ENCODE measurements around the gene PIGK. TPM values are rescaled to one million over a fixed set of nuclear protein-coding genes. Genes with fewer than 3 reads are reported as not detected.

The PIGK gene
- total and polyA plus RNA-seq, 5 donors from 2014 or later, result 18.4 to 68.9 (median 55.9) TPM

GRCh38 chr1:77239311-77239710 lies 20.1 kb upstream of the PIGK start:
- peaks cover 2% of the 10 kb centered on the region for H3K27me3 ChIP-seq (ENCODE audit: control insufficient read depth, insufficient read depth, low read length)
- no peaks in the 10 kb centered on the region for H3K36me3 ChIP-seq (ENCODE audit: control insufficient read depth, insufficient read depth, low read length)
- peaks cover 29% of the 10 kb centered on the region for H3K27me3 Mint-ChIP-seq
- no peaks in the 10 kb centered on the region for H3K9me3 ChIP-seq (ENCODE audit: control insufficient read depth in 2 of 2, low read length in 2 of 2)
- peak overlapping the region in 1 of 3 donors; percentile 9 for H3K27ac Mint-ChIP-seq
- peaks cover 0 to 2% (median 0%) of the 10 kb centered on the region in 4 donors for H3K4me1 Mint-ChIP-seq
- ATAC-seq (ENCODE audit: low read depth in 2 of 2) (no peak), DNase-seq (no peak)
- no peak overlapping the region for H3K27ac ChIP-seq (ENCODE audit: insufficient read depth, low read length, poor library complexity, severe bottlenecking)
- H3K9me3 Mint-ChIP-seq, result peaks cover 0 to 6% (median 3%) of the 10 kb centered on the region in 7 donors
- peaks cover 4% of the 10 kb centered on the region for H3K36me3 Mint-ChIP-seq
- no peak overlapping the region for H3K4me3 ChIP-seq (ENCODE audit: low read depth, low read length)
- no peaks in the 10 kb centered on the region for H3K4me1 ChIP-seq (ENCODE audit: control insufficient read depth, insufficient read depth, low read length, poor library complexity, severe bottlenecking)
- no peak overlapping the region for H3K4me3 Mint-ChIP-seq

GRCh38 chr1:77238462-77238861 lies 19.2 kb upstream of the PIGK start:
- DNase-seq (no peak), ATAC-seq (ENCODE audit: low read depth in 2 of 2) (no peak)
- H3K9me3 Mint-ChIP-seq, result peaks cover 0 to 6% (median 4%) of the 10 kb centered on the region in 7 donors
- no peak overlapping the region for H3K4me3 Mint-ChIP-seq
- peaks cover 29% of the 10 kb centered on the region for H3K27me3 Mint-ChIP-seq
- Histone ChIP-seq H3K9me3 (ENCODE audit: control insufficient read depth in 2 of 2, low read length in 2 of 2) (no peaks in the 10 kb centered on the region), H3K4me1 (ENCODE audit: control insufficient read depth, insufficient read depth, low read length, poor library complexity, severe bottlenecking) (no peaks in the 10 kb centered on the region), H3K4me3 (ENCODE audit: low read depth, low read length) (no peak overlapping the region), H3K27me3 (ENCODE audit: control insufficient read depth, insufficient read depth, low read length) (peaks cover 2% of the 10 kb centered on the region), H3K36me3 (ENCODE audit: control insufficient read depth, insufficient read depth, low read length) (no peaks in the 10 kb centered on the region), H3K27ac (ENCODE audit: insufficient read depth, low read length, poor library complexity, severe bottlenecking) (no peak overlapping the region)
- peak overlapping the region in 1 of 3 donors; percentile 60 for H3K27ac Mint-ChIP-seq
- H3K36me3 Mint-ChIP-seq, result peaks cover 4% of the 10 kb centered on the region
- H3K4me1 Mint-ChIP-seq, result no peaks in the 10 kb centered on the region

DNA sequence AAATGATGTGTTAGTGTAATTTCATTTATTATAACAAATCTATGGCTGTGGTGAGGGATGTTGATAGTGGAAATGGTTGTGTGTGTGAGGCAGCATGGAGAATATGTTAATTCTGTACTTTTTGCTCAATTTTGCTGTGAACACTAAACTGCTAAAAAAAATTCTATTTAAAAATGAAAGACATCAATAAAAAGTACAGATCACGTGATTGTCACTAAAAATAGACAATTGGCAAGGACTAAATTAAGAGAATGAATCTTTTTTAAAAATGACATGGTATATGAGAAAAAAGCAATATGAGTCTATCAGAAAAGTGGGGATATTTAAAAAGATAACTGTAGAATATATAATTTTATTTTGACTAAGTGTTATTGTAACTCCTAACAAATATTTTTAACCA lies 15.7 kb upstream of the PIGK start:
- no peak overlapping the region for H3K4me3 Mint-ChIP-seq
- ATAC-seq (ENCODE audit: low read depth in 2 of 2) (no peak), DNase-seq (no peak)
- H3K27me3 ChIP-seq (ENCODE audit: control insufficient read depth, insufficient read depth, low read length), result peaks cover 2% of the 10 kb centered on the region
- H3K4me1 ChIP-seq (ENCODE audit: control insufficient read depth, insufficient read depth, low read length, poor library complexity, severe bottlenecking), result no peaks in the 10 kb centered on the region
- no peak overlapping the region for H3K27ac Mint-ChIP-seq
- peaks cover 2 to 4% of the 10 kb centered on the region in 2 experiments for H3K9me3 ChIP-seq (ENCODE audit: control insufficient read depth in 2 of 2, low read length in 2 of 2)
- peaks cover 28% of the 10 kb centered on the region for H3K27me3 Mint-ChIP-seq
- peaks cover 0 to 9% (median 3%) of the 10 kb centered on the region in 7 donors for H3K9me3 Mint-ChIP-seq
- no peaks in the 10 kb centered on the region for H3K36me3 ChIP-seq (ENCODE audit: control insufficient read depth, insufficient read depth, low read length)
- no peaks in the 10 kb centered on the region for H3K4me1 Mint-ChIP-seq
- H3K4me3 ChIP-seq (ENCODE audit: low read depth, low read length), result no peak overlapping the region
- H3K27ac ChIP-seq (ENCODE audit: insufficient read depth, low read length, poor library complexity, severe bottlenecking), result no peak overlapping the region
- H3K36me3 Mint-ChIP-seq, result no peaks in the 10 kb centered on the region

DNA sequence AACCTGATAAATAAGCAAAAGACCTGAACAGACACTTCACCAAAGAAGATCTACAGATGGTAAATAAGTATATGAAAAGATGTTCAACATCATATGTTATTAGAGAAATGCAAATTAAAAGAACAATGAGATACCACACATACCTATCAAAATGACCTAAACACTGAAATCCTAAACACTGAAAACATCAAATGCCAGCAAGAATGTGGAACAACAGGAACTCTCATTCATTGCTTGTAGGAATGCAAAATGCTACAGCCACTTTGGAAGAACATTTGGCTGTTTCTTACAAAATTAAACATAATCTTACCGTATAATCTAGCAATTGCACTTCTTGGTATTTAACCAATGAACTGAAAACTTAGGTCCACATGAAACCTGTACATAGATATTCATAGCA lies 14.9 kb upstream of the PIGK start:
- Histone ChIP-seq H3K4me1 (ENCODE audit: control insufficient read depth, insufficient read depth, low read length, poor library complexity, severe bottlenecking) (no peaks in the 10 kb centered on the region), H3K9me3 (ENCODE audit: control insufficient read depth in 2 of 2, low read length in 2 of 2) (peaks cover 2 to 4% of the 10 kb centered on the region in 2 experiments), H3K4me3 (ENCODE audit: low read depth, low read length) (no peak overlapping the region), H3K27me3 (ENCODE audit: control insufficient read depth, insufficient read depth, low read length) (peaks cover 2% of the 10 kb centered on the region), H3K27ac (ENCODE audit: insufficient read depth, low read length, poor library complexity, severe bottlenecking) (no peak overlapping the region), H3K36me3 (ENCODE audit: control insufficient read depth, insufficient read depth, low read length) (no peaks in the 10 kb centered on the region)
- ATAC-seq (ENCODE audit: low read depth in 2 of 2) (no peak), DNase-seq (no peak)
- Mint-ChIP-seq H3K27ac (no peak overlapping the region), H3K27me3 (peaks cover 20% of the 10 kb centered on the region), H3K36me3 (no peaks in the 10 kb centered on the region), H3K9me3 (peaks cover 0 to 9% (median 3%) of the 10 kb centered on the region in 7 donors), H3K4me3 (no peak overlapping the region), H3K4me1 (peaks cover 0 to 1% (median 0%) of the 10 kb centered on the region in 4 donors)

DNA sequence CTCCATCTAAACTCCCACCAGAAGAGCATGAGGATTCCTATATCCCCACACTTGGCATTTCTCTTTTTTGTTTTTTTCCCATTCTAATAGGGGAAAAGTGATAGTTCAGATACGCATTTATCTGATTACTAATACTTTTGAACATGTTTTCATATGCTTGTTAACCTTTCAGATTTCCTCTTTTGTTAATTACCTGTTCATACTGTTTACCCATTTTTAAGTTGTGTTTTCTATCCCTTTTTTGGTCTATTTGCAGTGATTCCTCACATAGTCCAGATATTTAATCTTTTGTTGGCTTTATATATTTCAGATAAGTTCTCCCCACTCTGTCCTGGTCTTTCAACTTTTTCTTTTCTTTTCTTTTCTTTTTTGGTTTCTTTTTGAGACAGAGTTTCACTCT lies 13.6 kb upstream of the PIGK start:
- DNase-seq (no peak), ATAC-seq (ENCODE audit: low read depth in 2 of 2) (no peak)
- Histone ChIP-seq H3K4me1 (ENCODE audit: control insufficient read depth, insufficient read depth, low read length, poor library complexity, severe bottlenecking) (no peaks in the 10 kb centered on the region), H3K36me3 (ENCODE audit: control insufficient read depth, insufficient read depth, low read length) (no peaks in the 10 kb centered on the region), H3K9me3 (ENCODE audit: control insufficient read depth in 2 of 2, low read length in 2 of 2) (peaks cover 2 to 4% of the 10 kb centered on the region in 2 experiments), H3K4me3 (ENCODE audit: low read depth, low read length) (no peak overlapping the region), H3K27ac (ENCODE audit: insufficient read depth, low read length, poor library complexity, severe bottlenecking) (no peak overlapping the region), H3K27me3 (ENCODE audit: control insufficient read depth, insufficient read depth, low read length) (peaks cover 2% of the 10 kb centered on the region)
- H3K4me3 Mint-ChIP-seq, result no peak overlapping the region
- peaks cover 8% of the 10 kb centered on the region for H3K27me3 Mint-ChIP-seq
- H3K4me1 Mint-ChIP-seq, result peaks cover 0 to 6% (median 2%) of the 10 kb centered on the region in 4 donors
- H3K36me3 Mint-ChIP-seq, result no peaks in the 10 kb centered on the region
- peaks cover 0 to 9% (median 3%) of the 10 kb centered on the region in 7 donors for H3K9me3 Mint-ChIP-seq
- H3K27ac Mint-ChIP-seq, result peak overlapping the region in 1 of 3 donors; percentile 41

- no peak for DNase-seq
- peaks cover 2 to 4% of the 10 kb centered on the region in 2 experiments for H3K9me3 ChIP-seq (ENCODE audit: control insufficient read depth in 2 of 2, low read length in 2 of 2)
- peaks cover 6% of the 10 kb centered on the region for H3K27me3 Mint-ChIP-seq
- H3K9me3 Mint-ChIP-seq, result peaks cover 0 to 9% (median 2%) of the 10 kb centered on the region in 7 donors
- H3K36me3 Mint-ChIP-seq, result peaks cover 6% of the 10 kb centered on the region
- no peak for ATAC-seq (ENCODE audit: low read depth in 2 of 2)
- H3K4me3 ChIP-seq (ENCODE audit: low read depth, low read length), result no peak overlapping the region
- no peak overlapping the region for H3K27ac ChIP-seq (ENCODE audit: insufficient read depth, low read length, poor library complexity, severe bottlenecking)
- H3K27me3 ChIP-seq (ENCODE audit: control insufficient read depth, insufficient read depth, low read length), result no peaks in the 10 kb centered on the region
- no peaks in the 10 kb centered on the region for H3K36me3 ChIP-seq (ENCODE audit: control insufficient read depth, insufficient read depth, low read length)
- H3K4me1 Mint-ChIP-seq, result peaks cover 0 to 8% (median 2%) of the 10 kb centered on the region in 4 donors
- no peak overlapping the region for H3K4me3 Mint-ChIP-seq
- no peak overlapping the region for H3K27ac Mint-ChIP-seq
- H3K4me1 ChIP-seq (ENCODE audit: control insufficient read depth, insufficient read depth, low read length, poor library complexity, severe bottlenecking), result no peaks in the 10 kb centered on the region
These were observed 10.8 kb upstream of the PIGK start for GRCh38 chr1:77230051-77230450.

- H3K36me3 Mint-ChIP-seq, result peaks cover 12% of the 10 kb centered on the region
- Histone ChIP-seq H3K27ac (ENCODE audit: insufficient read depth, low read length, poor library complexity, severe bottlenecking) (no peak overlapping the region), H3K9me3 (ENCODE audit: control insufficient read depth in 2 of 2, low read length in 2 of 2) (peaks cover 2 to 4% of the 10 kb centered on the region in 2 experiments), H3K4me1 (ENCODE audit: control insufficient read depth, insufficient read depth, low read length, poor library complexity, severe bottlenecking) (no peaks in the 10 kb centered on the region), H3K36me3 (ENCODE audit: control insufficient read depth, insufficient read depth, low read length) (no peaks in the 10 kb centered on the region), H3K27me3 (ENCODE audit: control insufficient read depth, insufficient read depth, low read length) (no peaks in the 10 kb centered on the region), H3K4me3 (ENCODE audit: low read depth, low read length) (no peak overlapping the region)
- ATAC-seq (ENCODE audit: low read depth in 2 of 2) (no peak), DNase-seq (no peak)
- H3K9me3 Mint-ChIP-seq, result peaks cover 0 to 8% (median 0%) of the 10 kb centered on the region in 7 donors
- no peak overlapping the region for H3K4me3 Mint-ChIP-seq
- H3K27me3 Mint-ChIP-seq, result no peaks in the 10 kb centered on the region
- no peak overlapping the region for H3K27ac Mint-ChIP-seq
- peaks cover 0 to 8% (median 2%) of the 10 kb centered on the region in 4 donors for H3K4me1 Mint-ChIP-seq
These were observed 9.6 kb upstream of the PIGK start for GRCh38 chr1:77228836-77229235.

- Histone ChIP-seq H3K36me3 (ENCODE audit: control insufficient read depth, insufficient read depth, low read length) (no peaks in the 10 kb centered on the region), H3K4me1 (ENCODE audit: control insufficient read depth, insufficient read depth, low read length, poor library complexity, severe bottlenecking) (no peaks in the 10 kb centered on the region), H3K4me3 (ENCODE audit: low read depth, low read length) (no peak overlapping the region), H3K27ac (ENCODE audit: insufficient read depth, low read length, poor library complexity, severe bottlenecking) (no peak overlapping the region), H3K27me3 (ENCODE audit: control insufficient read depth, insufficient read depth, low read length) (no peaks in the 10 kb centered on the region), H3K9me3 (ENCODE audit: control insufficient read depth in 2 of 2, low read length in 2 of 2) (no peaks in the 10 kb centered on the region)
- peaks cover 0 to 2% (median 0%) of the 10 kb centered on the region in 7 donors for H3K9me3 Mint-ChIP-seq
- no peaks in the 10 kb centered on the region for H3K27me3 Mint-ChIP-seq
- ATAC-seq (ENCODE audit: low read depth in 2 of 2) (no peak), DNase-seq (no peak)
- H3K36me3 Mint-ChIP-seq, result peaks cover 22% of the 10 kb centered on the region
- no peak overlapping the region for H3K27ac Mint-ChIP-seq
- peaks cover 7 to 10% (median 8%) of the 10 kb centered on the region in 4 donors for H3K4me1 Mint-ChIP-seq
- peak overlapping the region in 1 of 4 donors; percentile 66 for H3K4me3 Mint-ChIP-seq
These were observed 8.2 kb upstream of the PIGK start for GRCh38 chr1:77227381-77227780.

Data from CD4-positive, CD25-positive, alpha-beta regulatory T cell (primary cell).